Stomach smooth muscle (tissue), 2 donors: ENCODE measurements around the gene KHDC4.

Experiments
- H3K27ac ChIP-seq: one replicate; pipeline ENCODE4 v1.7.0; 2013; ENCODE audit warnings: mild to moderate bottlenecking, low read length, inconsistent platforms
- H3K27me3 ChIP-seq, 2 donors: one replicate each; pipeline ENCODE4 v1.7.0; 2013; ENCODE audit warnings: low read length in 2 of 2; ENCODE audit not compliant: insufficient read depth in 2 of 2, control insufficient read depth in 1 of 2
- H3K36me3 ChIP-seq, 2 donors: one replicate each; pipeline ENCODE4 v1.7.0; 2013; ENCODE audit warnings: low read length in 2 of 2; ENCODE audit not compliant: control insufficient read depth in 2 of 2, insufficient read depth in 2 of 2
- H3K4me1 ChIP-seq: one replicate; pipeline ENCODE4 v1.7.0; 2013; ENCODE audit warnings: low read length; ENCODE audit not compliant: control insufficient read depth, insufficient read depth
- H3K4me3 ChIP-seq, 2 donors: one replicate each; pipeline ENCODE4 v1.7.0; 2013; ENCODE audit warnings: low read length in 2 of 2
- H3K9ac ChIP-seq, 2 donors: one replicate each; pipeline ENCODE4 v1.7.0; 2013; ENCODE audit warnings: low read length in 2 of 2, mild to moderate bottlenecking in 1 of 2
- H3K9me3 ChIP-seq, 2 donors: one replicate each; pipeline ENCODE4 v1.7.0; 2013; ENCODE audit warnings: low read length in 2 of 2; ENCODE audit not compliant: control insufficient read depth in 2 of 2
- donor health status: healthy.
- donor health status: Pancreatic carcinoma.

Gene KHDC4

DNA sequence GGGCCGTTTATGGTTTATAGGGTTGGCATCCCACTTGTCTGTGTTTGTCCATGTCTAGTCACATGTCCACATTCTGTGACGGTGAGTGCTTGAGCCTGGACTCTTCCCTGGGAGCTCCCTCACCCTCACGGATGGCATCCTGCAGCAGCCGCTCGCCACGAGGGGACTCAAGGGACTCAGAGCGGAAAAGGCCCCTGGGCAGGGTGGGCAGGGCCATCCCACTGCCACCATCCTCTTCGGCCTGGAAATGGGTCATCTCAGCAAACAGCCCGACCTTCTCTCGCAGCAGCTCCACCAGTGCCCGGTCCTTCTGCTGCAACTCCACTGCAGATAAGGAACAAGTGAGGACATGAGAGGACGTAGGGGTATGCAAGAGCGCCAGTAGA lies 18.3 kb upstream of the KHDC4 start:
- Histone ChIP-seq H3K4me3 (no peak overlapping the region), H3K4me1 (no peaks in the 10 kb centered on the region), H3K9ac (no peak overlapping the region), H3K9me3 (no peaks in the 10 kb centered on the region), H3K27ac (no peak overlapping the region), H3K27me3 (no peaks in the 10 kb centered on the region), H3K36me3 (peaks cover 49 to 52% of the 10 kb centered on the region in 2 donors)

DNA sequence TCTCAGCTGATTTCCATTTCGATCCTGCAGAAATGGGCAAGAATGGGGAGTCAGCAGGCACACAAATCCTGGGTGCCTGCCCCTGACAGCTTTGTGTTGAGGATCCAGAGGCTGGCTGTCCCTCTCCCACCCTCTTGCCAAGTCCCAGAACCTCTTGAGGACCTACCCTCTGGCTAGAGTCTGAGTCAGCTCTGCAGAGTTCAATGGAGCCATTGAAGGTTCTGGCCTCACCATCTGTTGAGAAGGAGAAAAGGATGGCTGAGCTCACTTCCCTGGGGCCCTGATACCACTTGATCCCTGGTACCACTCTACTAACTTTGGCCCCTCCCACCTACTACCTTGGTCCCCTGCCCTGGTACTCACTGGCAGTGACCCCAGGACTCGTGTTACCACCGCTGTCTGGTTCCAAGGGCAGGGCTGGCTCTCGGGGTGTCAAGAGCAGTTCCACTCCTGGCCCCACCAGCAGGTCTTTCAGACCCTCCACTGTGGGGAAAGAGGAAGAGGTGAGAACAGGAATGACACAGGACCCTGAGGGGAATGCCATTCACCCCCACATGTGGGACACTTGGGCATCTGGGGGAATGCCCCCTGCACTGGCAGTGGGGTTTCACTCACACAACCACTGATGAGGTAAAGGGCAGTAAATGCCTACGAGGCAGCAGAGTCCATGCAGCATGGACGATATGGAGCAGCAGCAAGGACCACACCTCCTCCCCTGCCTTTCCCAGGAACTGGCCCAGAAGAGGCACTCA lies 17.7 kb upstream of the KHDC4 start:
- no peaks in the 10 kb centered on the region for H3K9me3 ChIP-seq
- H3K27me3 ChIP-seq = no peaks in the 10 kb centered on the region
- peaks cover 51 to 52% of the 10 kb centered on the region in 2 donors for H3K36me3 ChIP-seq
- peak overlapping the region in 1 of 2 donors; percentile 5 for H3K9ac ChIP-seq
- H3K4me3 ChIP-seq = no peak overlapping the region
- H3K4me1 ChIP-seq = no peaks in the 10 kb centered on the region
- H3K27ac ChIP-seq = no peak overlapping the region

DNA sequence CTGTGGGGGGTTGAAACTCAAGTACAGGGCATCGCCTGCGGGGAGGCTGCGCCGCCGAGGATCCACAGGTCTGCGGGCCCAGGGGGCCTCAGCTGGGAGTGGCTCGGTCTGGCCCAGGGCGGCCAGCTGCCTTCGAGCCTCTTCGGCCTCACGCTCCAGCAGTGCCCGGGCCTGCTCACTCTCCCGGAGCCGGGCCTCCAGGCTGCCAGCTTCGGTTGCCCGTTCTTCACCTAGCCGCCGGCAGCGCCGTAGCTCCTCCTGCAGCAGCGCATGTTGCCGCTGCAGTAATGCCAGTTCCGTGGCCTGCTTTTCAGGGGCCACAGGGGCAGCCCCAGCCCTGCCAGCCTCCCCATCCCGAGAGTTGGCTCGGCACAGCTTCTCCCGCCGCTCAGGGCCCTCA lies 16.6 kb upstream of the KHDC4 start:
- Histone ChIP-seq H3K27me3 (no peaks in the 10 kb centered on the region), H3K27ac (no peak overlapping the region), H3K36me3 (peaks cover 56 to 58% of the 10 kb centered on the region in 2 donors), H3K4me1 (no peaks in the 10 kb centered on the region), H3K4me3 (no peak overlapping the region), H3K9me3 (no peaks in the 10 kb centered on the region), H3K9ac (no peak overlapping the region)

DNA sequence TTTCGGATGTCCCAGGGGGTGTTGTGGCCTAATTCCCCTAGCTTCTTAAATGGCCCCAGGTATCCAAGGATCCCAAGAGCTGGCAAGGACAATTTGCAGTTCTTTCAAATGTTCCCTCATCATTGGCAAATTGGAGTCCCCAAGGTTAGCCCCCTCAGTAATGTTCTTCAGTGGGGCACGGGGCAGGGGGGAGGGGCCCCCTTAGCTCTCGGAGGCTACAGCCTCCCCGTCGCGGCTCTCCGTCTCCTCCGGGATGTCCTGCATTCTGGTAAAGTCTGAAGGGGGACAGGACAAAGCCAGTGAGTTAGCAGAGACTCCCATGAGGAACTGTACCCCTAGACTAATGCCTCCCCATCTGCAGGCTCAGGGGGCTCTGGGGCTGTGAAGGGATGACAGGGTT lies 13.5 kb upstream of the KHDC4 start:
- H3K27me3 ChIP-seq = no peaks in the 10 kb centered on the region
- H3K9ac ChIP-seq = no peak overlapping the region
- no peak overlapping the region for H3K27ac ChIP-seq
- H3K4me3 ChIP-seq = no peak overlapping the region
- peaks cover 42 to 49% of the 10 kb centered on the region in 2 donors for H3K36me3 ChIP-seq
- peaks cover 6% of the 10 kb centered on the region for H3K4me1 ChIP-seq
- H3K9me3 ChIP-seq = no peaks in the 10 kb centered on the region

DNA sequence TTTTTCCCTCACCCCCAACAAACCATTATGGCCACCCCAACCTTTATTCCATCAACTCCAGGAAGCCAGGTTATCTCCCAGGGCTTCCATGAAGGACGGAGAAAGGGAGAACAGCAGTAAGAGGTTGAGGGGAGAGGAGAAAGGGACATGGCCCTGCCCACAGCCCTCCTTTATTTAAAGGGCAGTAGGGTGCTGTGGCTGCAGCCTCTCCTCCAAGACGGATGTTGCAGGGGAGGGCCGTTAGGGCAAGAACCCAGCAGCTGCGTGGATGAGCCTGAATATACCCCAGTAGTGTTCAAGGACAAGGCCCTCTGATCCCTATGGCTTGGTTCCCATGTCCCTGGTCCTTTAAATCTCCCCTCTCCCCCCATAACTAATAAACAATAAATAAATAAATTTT lies 13.1 kb upstream of the KHDC4 start:
- H3K9me3 ChIP-seq = no peaks in the 10 kb centered on the region
- no peak overlapping the region for H3K4me3 ChIP-seq
- H3K27me3 ChIP-seq = no peaks in the 10 kb centered on the region
- no peak overlapping the region for H3K9ac ChIP-seq
- peaks cover 6% of the 10 kb centered on the region for H3K4me1 ChIP-seq
- H3K27ac ChIP-seq = no peak overlapping the region
- peaks cover 37 to 44% of the 10 kb centered on the region in 2 donors for H3K36me3 ChIP-seq

DNA sequence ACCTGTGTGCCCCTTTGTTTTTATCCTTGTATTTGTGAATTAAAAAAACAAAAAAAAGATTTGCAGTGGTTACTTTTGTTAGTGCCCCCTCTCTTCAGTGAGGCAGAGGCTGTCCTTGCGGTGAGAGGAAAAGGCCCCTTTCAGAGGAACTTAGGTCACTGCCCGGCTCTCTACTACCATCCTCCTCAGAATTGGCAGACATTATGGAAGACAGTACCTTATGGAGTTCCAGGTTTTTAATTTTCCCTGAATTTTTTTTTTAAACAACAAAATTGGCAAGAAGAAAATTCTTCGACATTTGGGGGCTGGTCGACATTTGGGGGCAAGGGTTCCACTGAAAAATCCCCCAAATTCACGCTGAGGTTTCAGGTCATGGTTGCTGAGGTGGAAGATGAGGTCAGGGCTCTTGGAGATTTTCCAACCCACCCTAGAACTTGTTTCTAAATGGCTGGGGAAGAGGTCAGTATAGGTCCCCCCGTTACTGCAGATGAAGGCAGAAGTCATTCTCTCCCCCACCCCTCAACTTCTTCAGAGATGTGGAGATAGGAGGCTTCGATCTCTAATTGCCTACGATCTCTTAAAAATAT lies 12.5 kb upstream of the KHDC4 start:
- Histone ChIP-seq H3K27ac (no peak overlapping the region), H3K4me1 (peaks cover 8% of the 10 kb centered on the region), H3K9me3 (no peaks in the 10 kb centered on the region), H3K4me3 (no peak overlapping the region), H3K27me3 (no peaks in the 10 kb centered on the region), H3K36me3 (peaks cover 31 to 38% of the 10 kb centered on the region in 2 donors), H3K9ac (peak overlapping the region in 1 of 2 donors; percentile 40)

DNA sequence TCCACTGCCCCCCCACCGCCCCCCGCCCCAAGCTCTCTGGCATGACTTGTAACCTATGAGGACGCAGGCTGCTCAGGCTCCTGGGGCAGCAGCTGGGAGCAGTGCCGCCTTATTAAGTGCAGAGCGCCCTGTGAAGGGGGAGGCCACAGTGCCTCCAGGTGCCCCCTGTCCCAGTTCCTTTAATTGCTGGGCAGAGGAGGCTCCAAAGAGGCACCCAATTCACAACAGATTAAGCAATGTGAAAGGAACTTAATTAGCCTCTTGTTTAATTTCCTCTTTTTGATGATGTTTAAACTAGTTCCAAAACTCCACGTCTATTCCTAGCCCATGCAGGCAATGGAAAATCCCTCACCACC lies 10.2 kb upstream of the KHDC4 start:
- Histone ChIP-seq H3K27ac (no peak overlapping the region), H3K9ac (no peak overlapping the region)

DNA sequence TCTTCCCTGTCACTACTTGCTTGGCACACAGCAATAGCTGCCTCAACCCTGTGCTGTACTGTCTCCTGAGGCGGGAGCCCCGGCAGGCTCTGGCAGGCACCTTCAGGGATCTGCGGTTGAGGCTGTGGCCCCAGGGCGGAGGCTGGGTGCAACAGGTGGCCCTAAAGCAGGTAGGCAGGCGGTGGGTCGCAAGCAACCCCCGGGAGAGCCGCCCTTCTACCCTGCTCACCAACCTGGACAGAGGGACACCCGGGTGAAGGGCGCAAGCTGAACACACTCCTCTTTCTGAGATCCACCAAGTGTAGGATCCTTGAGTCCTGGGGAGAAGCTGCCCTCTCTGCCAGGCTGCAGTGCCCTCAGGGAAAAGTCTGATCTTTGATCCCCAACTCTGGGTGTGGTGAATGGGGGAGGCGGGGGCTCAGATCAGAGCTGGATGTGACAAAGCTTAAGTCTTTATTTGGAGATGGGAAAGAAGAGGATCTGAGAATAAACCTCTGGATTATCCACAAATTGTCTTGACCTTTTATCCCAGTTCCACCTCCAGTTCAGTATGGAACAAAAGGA lies 8.4 kb upstream of the KHDC4 start:
- H3K9me3 ChIP-seq = no peaks in the 10 kb centered on the region
- H3K4me3 ChIP-seq = no peak overlapping the region
- peaks cover 13 to 14% of the 10 kb centered on the region in 2 donors for H3K36me3 ChIP-seq
- no peak overlapping the region for H3K9ac ChIP-seq
- H3K27ac ChIP-seq = no peak overlapping the region
- H3K4me1 ChIP-seq = peaks cover 18% of the 10 kb centered on the region
- no peaks in the 10 kb centered on the region for H3K27me3 ChIP-seq

More for the DNA sequence above, 10.2 kb upstream of the KHDC4 start:
- Histone ChIP-seq H3K4me3 (no peak overlapping the region), H3K36me3 (peaks cover 20 to 21% of the 10 kb centered on the region in 2 donors), H3K4me1 (peaks cover 15% of the 10 kb centered on the region), H3K9me3 (no peaks in the 10 kb centered on the region), H3K27me3 (no peaks in the 10 kb centered on the region)

DNA sequence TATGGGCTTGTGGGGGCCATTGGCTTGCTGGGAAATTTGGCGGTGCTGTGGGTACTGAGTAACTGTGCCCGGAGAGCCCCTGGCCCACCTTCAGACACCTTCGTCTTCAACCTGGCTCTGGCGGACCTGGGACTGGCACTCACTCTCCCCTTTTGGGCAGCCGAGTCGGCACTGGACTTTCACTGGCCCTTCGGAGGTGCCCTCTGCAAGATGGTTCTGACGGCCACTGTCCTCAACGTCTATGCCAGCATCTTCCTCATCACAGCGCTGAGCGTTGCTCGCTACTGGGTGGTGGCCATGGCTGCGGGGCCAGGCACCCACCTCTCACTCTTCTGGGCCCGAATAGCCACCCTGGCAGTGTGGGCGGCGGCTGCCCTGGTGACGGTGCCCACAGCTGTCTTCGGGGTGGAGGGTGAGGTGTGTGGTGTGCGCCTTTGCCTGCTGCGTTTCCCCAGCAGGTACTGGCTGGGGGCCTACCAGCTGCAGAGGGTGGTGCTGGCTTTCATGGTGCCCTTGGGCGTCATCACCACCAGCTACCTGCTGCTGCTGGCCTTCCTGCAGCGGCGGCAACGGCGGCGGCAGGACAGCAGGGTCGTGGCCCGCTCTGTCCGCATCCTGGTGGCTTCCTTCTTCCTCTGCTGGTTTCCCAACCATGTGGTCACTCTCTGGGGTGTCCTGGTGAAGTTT lies 7.8 kb upstream of the KHDC4 start:
- Histone ChIP-seq H3K36me3 (peaks cover 6 to 7% of the 10 kb centered on the region in 2 donors), H3K27ac (no peak overlapping the region), H3K4me1 (peaks cover 18% of the 10 kb centered on the region), H3K27me3 (no peaks in the 10 kb centered on the region), H3K9me3 (no peaks in the 10 kb centered on the region), H3K4me3 (no peak overlapping the region), H3K9ac (no peak overlapping the region)

DNA sequence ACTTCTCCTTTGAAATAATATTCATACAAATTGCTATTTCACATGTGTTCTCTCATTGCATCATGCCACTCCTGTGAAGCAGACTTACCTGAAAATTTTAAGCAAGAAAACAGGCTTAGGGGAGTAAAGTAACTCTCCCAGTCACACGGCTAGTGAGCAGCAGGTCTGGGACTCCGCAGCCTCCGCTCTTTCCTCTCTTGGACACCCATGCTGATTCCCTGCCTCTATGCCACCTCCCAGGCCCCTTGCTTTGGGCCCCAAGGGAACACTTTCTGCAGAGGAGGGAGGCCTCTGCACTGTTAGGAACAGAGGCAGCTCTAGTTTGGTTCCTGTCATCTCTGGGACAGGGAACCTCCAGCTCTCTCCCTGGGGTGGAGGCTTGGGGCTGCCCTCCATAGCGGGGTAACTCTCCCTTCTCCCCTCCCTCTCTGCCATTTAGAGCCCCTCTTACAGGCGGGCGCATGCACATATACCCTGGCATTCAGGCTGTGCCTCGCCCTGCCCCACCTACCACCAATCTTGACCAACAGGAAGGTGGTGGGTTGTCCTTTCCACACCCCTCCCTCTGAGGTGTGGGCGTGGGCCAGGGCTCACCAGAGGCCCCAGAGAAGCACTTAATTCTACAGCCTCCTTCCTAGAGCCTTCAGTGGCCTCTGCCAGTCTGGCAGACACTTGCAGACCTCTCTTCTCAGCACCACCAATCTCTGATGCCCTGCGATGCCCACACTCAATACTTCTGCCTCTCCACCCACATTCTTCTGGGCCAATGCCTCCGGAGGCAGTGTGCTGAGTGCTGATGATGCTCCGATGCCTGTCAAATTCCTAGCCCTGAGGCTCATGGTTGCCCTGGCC lies 7.0 kb upstream of the KHDC4 start, which contains the start of gene RXFP4:
RXFP4 (plus strand) TSS at position 646 of the 852 bp plus-strand sequence; CDS start at position 718, 72 bp downstream.
- H3K4me3 ChIP-seq = peak within 1 kb of the TSS in 1 of 2 donors; percentile 15
- no peaks in the 10 kb centered on the region for H3K9me3 ChIP-seq
- H3K27ac ChIP-seq = peak within 1 kb of the TSS; percentile 6
- H3K9ac ChIP-seq = peak within 1 kb of the TSS in 1 of 2 donors; percentile 36
- peaks cover 18% of the 10 kb centered on the region for H3K4me1 ChIP-seq
- H3K36me3 ChIP-seq = peaks cover under 1 to 3% of the 10 kb centered on the region in 2 donors
- H3K27me3 ChIP-seq = no peaks in the 10 kb centered on the region
